ENCODE measurements around the gene TENT5C.

The TENT5C gene

DNA sequence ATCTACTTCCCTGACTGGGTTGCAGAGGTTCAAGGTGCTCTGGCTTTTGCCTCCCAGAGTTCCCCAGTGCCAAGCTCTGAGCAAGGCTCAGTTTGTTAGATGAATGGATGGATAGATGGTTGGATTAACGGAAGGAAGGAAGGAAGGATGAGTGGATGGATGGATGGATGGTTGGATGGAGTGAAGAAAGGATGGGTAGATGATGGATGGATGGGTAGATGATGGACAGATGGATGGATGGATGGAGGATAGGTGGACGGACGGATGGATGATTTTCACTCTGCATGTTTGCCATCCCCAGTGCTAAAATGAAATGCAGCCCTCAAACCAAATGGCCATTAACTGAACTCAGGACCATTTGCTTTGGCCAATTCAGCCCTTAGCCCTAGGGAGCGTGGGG, 27.4 kb upstream of the TENT5C start:
- H3K4me3 ChIP-seq (replicated peaks; ENCODE audit: low read depth, low read length): no peak overlapping the region
- no peak for DNase-seq (ENCODE audit: low read depth)
- TF ChIP-seq, protein P1, sequence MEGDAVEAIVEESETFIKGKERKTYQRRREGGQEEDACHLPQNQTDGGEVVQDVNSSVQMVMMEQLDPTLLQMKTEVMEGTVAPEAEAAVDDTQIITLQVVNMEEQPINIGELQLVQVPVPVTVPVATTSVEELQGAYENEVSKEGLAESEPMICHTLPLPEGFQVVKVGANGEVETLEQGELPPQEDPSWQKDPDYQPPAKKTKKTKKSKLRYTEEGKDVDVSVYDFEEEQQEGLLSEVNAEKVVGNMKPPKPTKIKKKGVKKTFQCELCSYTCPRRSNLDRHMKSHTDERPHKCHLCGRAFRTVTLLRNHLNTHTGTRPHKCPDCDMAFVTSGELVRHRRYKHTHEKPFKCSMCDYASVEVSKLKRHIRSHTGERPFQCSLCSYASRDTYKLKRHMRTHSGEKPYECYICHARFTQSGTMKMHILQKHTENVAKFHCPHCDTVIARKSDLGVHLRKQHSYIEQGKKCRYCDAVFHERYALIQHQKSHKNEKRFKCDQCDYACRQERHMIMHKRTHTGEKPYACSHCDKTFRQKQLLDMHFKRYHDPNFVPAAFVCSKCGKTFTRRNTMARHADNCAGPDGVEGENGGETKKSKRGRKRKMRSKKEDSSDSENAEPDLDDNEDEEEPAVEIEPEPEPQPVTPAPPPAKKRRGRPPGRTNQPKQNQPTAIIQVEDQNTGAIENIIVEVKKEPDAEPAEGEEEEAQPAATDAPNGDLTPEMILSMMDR (IDR thresholded peaks at IDR 0.05; ENCODE audit: low read length, missing control alignments): no peak

DNA sequence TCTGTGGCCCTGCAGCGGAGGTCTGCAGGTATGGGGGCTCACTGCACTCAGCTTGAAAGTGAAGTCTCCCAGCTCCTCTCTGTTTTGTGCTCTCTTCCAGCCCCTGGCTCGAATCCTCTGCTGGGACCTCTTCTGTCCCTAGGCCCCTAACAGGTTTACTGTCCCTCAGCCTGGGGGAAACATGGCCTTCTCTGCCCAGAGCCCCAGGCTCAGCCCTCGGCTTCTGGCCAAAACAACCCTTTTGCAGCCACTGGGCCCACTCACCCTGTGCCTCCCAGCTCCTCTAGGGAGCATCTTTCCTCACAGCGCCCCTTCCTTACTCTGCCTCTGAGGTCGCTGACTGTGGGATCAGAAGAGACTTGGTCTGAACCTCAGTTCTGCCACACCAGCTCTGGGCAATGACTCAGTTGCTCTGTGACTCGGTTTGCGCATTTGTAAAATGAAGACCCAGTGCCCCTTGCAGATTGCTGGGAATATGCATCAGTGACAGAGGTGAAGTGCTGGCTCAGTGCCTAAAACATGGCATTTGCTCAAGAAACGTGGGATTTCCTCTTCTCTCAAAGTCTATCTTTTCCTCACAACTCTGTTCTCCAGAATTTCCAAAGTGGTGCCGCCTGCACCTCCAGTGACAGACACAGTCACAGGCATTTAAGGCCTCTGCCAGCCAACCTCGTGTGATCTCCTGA, 26.5 kb upstream of the TENT5C start:
- TF ChIP-seq, protein P1 (IDR thresholded peaks at IDR 0.05; ENCODE audit: low read length, missing control alignments): no peak
- no peak overlapping the region for H3K4me3 ChIP-seq (replicated peaks; ENCODE audit: low read depth, low read length)
- no peak for DNase-seq (ENCODE audit: low read depth)

GRCh38 chr1:117580436-117580835, 25.4 kb upstream of the TENT5C start:
- TF ChIP-seq, protein P1 (IDR thresholded peaks at IDR 0.05; ENCODE audit: low read length, missing control alignments): no peak
- no peak for DNase-seq (ENCODE audit: low read depth)
- no peak overlapping the region for H3K4me3 ChIP-seq (replicated peaks; ENCODE audit: low read depth, low read length)

GRCh38 chr1:117580882-117581281, 25.0 kb upstream of the TENT5C start:
- TF ChIP-seq, protein P1 (IDR thresholded peaks at IDR 0.05; ENCODE audit: low read length, missing control alignments): no peak
- DNase-seq (ENCODE audit: low read depth): no peak
- H3K4me3 ChIP-seq (replicated peaks; ENCODE audit: low read depth, low read length): no peak overlapping the region

DNA sequence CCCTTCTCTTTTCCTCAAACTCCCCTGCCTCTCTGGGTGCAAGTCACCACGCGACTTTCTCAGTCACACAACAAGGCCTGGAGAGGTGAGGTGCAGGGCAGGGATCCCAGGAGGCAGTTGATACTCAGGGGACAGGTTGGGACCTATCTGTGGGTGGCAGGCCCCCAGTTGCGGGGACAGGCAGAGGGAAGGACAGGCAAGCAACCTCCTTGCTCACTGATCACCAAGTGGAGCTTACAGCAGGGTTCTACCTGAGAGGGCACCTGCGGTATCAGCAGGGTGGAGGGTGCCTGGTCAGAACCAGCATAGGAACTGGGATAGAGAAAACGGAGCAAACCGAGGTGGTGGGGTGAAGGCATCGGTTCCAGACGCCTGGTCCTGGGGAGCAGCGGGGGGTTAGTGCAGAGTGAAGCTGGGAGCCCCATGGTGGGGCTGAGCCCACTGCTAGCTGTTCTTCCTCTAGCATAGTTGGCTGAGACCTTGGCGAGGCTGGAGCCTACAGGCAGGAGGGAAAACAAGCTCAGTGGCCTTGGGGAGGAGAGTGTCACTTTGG, 24.4 kb upstream of the TENT5C start:
- DNase-seq (ENCODE audit: low read depth): no peak
- H3K4me3 ChIP-seq (replicated peaks; ENCODE audit: low read depth, low read length): no peak overlapping the region
- TF ChIP-seq, protein P1 (IDR thresholded peaks at IDR 0.05; ENCODE audit: low read length, missing control alignments): no peak

DNA sequence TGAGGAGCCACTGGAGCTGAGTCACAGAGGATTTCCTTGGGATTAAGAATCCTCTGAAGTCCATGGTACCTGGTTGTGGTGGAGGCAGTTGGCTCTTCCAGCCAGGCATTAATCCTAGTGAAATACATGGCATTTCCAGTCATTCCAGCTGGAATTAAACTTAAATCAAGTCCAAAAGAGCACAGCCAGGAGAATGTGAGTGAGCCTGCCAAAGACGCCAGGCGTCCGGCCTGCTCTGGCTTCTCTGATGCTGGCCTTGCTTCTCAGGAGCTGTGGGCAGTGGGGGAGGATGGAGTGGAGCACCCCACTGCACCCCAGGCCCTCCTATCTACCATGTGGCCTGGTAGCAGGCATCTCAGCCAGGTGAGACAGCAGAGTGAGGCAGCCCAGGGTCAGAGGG, 23.4 kb upstream of the TENT5C start:
- H3K4me3 ChIP-seq (replicated peaks; ENCODE audit: low read depth, low read length): no peak overlapping the region
- TF ChIP-seq, protein P1 (IDR thresholded peaks at IDR 0.05; ENCODE audit: low read length, missing control alignments): no peak
- no peak for DNase-seq (ENCODE audit: low read depth)

- no peak for DNase-seq (ENCODE audit: low read depth)
- H3K4me3 ChIP-seq (replicated peaks; ENCODE audit: low read depth, low read length): no peak overlapping the region
- TF ChIP-seq, protein P1 (IDR thresholded peaks at IDR 0.05; ENCODE audit: low read length, missing control alignments): no peak
Measured at GRCh38 chr1:117583247-117583646, 22.6 kb upstream of the TENT5C start.

Data from fibroblast of pulmonary artery (primary cell).